ENCODE results near the gene EXOSC10.
A peak's percentile ranks its signal among the peaks of the same experiment; 100 is the strongest.
"Not testable (repeated sequence)": the region's sequence is repeated elsewhere in the genome, so short reads cannot be mapped to it uniquely, and the experiment has no call there.

Gene EXOSC10

GRCh38 chr1:11041048-11041447 is 58.6 kb downstream of the EXOSC10 start:
- no peak for FAIRE-seq

GRCh38 chr1:11040105-11040429 is 59.6 kb downstream of the EXOSC10 start:
- FAIRE-seq: not testable (repeated sequence)

- FAIRE-seq: no peak
Observed at GRCh38 chr1:11039351-11040104, 60.1 kb downstream of the EXOSC10 start.

- peak; percentile 97 for FAIRE-seq
Observed at GRCh38 chr1:11037740-11038182, 61.9 kb downstream of the EXOSC10 start.

GRCh38 chr1:11037019-11037739 is 62.5 kb downstream of the EXOSC10 start:
- not testable (repeated sequence) for FAIRE-seq

- no peak for FAIRE-seq
Observed at GRCh38 chr1:11031624-11032262, 67.9 kb downstream of the EXOSC10 start.

- no peak for FAIRE-seq
Observed at GRCh38 chr1:11030865-11031264, 68.8 kb downstream of the EXOSC10 start.

- no peak for FAIRE-seq
Observed at GRCh38 chr1:11028018-11028417, 71.7 kb downstream of the EXOSC10 start.

GRCh38 chr1:11027316-11027715 is 72.4 kb downstream of the EXOSC10 start:
- FAIRE-seq: no peak

- FAIRE-seq: no peak
Observed at GRCh38 chr1:11026903-11027302, 72.8 kb downstream of the EXOSC10 start.

GRCh38 chr1:11026052-11026451 is 73.6 kb downstream of the EXOSC10 start:
- FAIRE-seq: no peak

GRCh38 chr1:11025618-11026017 is 74.1 kb downstream of the EXOSC10 start:
- no peak for FAIRE-seq

GRCh38 chr1:11024874-11025203 is 74.8 kb downstream of the EXOSC10 start:
- FAIRE-seq: no peak

GRCh38 chr1:11024154-11024873 is 75.4 kb downstream of the EXOSC10 start:
- no peak for FAIRE-seq

- FAIRE-seq: no peak
Observed at GRCh38 chr1:11023201-11023600, 76.5 kb downstream of the EXOSC10 start.

- no peak for FAIRE-seq
Observed at GRCh38 chr1:11019971-11020370, 79.7 kb downstream of the EXOSC10 start.

- not testable (repeated sequence) for FAIRE-seq
Observed at GRCh38 chr1:11019358-11019757, 80.3 kb downstream of the EXOSC10 start.
